Lung (tissue), 12 donors: ENCODE measurements around the gene MND1. TPM values are rescaled to one million over a fixed set of nuclear protein-coding genes. Genes with fewer than 3 reads are reported as not detected.
A peak's percentile ranks its signal among the peaks of the same experiment; 100 is the strongest.

Experiments
- ATAC-seq: fragments of 200-7000 bp; cut with Tn5 transposase; one replicate; pipeline ENCODE4 v1.9.1; 2020; ENCODE audit warnings: moderate number of reproducible peaks; ENCODE audit not compliant: insufficient read depth, low FRiP score
- DNase-seq, 3 donors: peaks; one replicate each; pipeline ENCODE4 v3.0.0-alpha.2; 2013 to 2017
- H3K27ac ChIP-seq, 2 donors: one replicate each; pipeline ENCODE4 v1.5.1; 2013; ENCODE audit warnings: mild to moderate bottlenecking in 2 of 2, moderate library complexity in 2 of 2, control low read depth in 1 of 2, inconsistent platforms in 1 of 2, low read depth in 1 of 2, low read length in 1 of 2
- H3K27me3 ChIP-seq, 3 donors: one replicate each; pipeline ENCODE4 v1.5.1; 2013; ENCODE audit warnings: low read length in 2 of 3; ENCODE audit not compliant: control insufficient read depth in 3 of 3, insufficient read depth in 3 of 3
- H3K36me3 ChIP-seq, 4 donors: one replicate each; pipeline ENCODE4 v1.5.1; 2013; ENCODE audit warnings: low read length in 4 of 4, mild to moderate bottlenecking in 1 of 4, moderate library complexity in 1 of 4; ENCODE audit not compliant: control insufficient read depth in 4 of 4, insufficient read depth in 4 of 4
- H3K4me1 ChIP-seq, 5 donors: one replicate each; pipeline ENCODE4 v1.5.1; 2013; ENCODE audit warnings: low read length in 5 of 5, mild to moderate bottlenecking in 2 of 5, moderate library complexity in 1 of 5; ENCODE audit not compliant: control insufficient read depth in 5 of 5, insufficient read depth in 5 of 5
- H3K4me3 ChIP-seq: one replicate; pipeline ENCODE4 v1.5.1; 2013; ENCODE audit warnings: mild to moderate bottlenecking, control low read depth, moderate library complexity
- H3K9ac ChIP-seq, 2 donors: one replicate each; pipeline ENCODE4 v1.5.1; 2013; ENCODE audit warnings: low read length in 2 of 2, control low read depth in 1 of 2; ENCODE audit not compliant: insufficient read depth in 1 of 2
- H3K9me3 ChIP-seq, 4 donors: one replicate each; pipeline ENCODE4 v1.5.1; 2013; ENCODE audit warnings: low read length in 3 of 4, mild to moderate bottlenecking in 1 of 4, moderate library complexity in 1 of 4; ENCODE audit not compliant: control insufficient read depth in 4 of 4, insufficient read depth in 3 of 4
- CTCF ChIP-seq: IDR thresholded peaks from 2 replicates; pipeline ENCODE4 v1.5.1; 2012; ENCODE audit warnings: mild to moderate bottlenecking; ENCODE audit errors: control extremely low read depth, extremely low read depth
- WGBS, 2 donors: extraction: QIAGEN DNeasy Blood & Tissue Kit; methylation state at CpG; one replicate each; pipeline ENCODE4 v1.1.7; 2013; 5-methylcytosine and 5-hydroxymethylcytosine counted together
- polyA plus RNA-seq, 2 donors: library from polyadenylated mRNA; stranded (reverse); fragments of 200-250 nt; gene quantifications; one replicate each; pipeline ENCODE4 v1.2.1, GENCODE V29; 2013
- total RNA-seq, 2 donors: library from RNA; depleted of rRNA in 1 of 2; stranded (reverse); fragments of >200 nt in 1 of 2; gene quantifications; one replicate each; pipeline ENCODE4 v1.2.1, GENCODE V29; 2014 to 2021
- donor health status: control.
- donor health status: control.
- donor health status: Bipolar disorder and iron deficiency.
- donor health status: healthy.
- donor health status: DM: yes; HTN: yes; CAD: no.

Gene MND1
- total and polyA plus RNA-seq, 4 donors = 0.80 to 4.4 (median 1.2) TPM

GRCh38 chr4:153318696-153319320 is 25.7 kb upstream of the MND1 start:
- 73 to 90% methylated on average over 2 of the region's 2 CpGs for WGBS, 2 donors
- Histone ChIP-seq H3K9me3 (no peaks in the 10 kb centered on the region), H3K36me3 (peaks cover 4 to 30% (median 7%) of the 10 kb centered on the region in 4 donors), H3K4me1 (peaks cover 0 to 5% (median 0%) of the 10 kb centered on the region in 5 donors), H3K27ac (no peak overlapping the region), H3K9ac (no peak overlapping the region), H3K4me3 (no peak overlapping the region), H3K27me3 (no peaks in the 10 kb centered on the region)
- ATAC-seq = no peak
- peak; percentile 36 to 80 (median 77) for DNase-seq
- peak; percentile 30 for TF ChIP-seq CTCF

- no peaks in the 10 kb centered on the region for H3K9me3 ChIP-seq
- no peak overlapping the region for H3K9ac ChIP-seq
- TF ChIP-seq CTCF = no peak
- 86 to 91% methylated on average over 6 of the region's 6 CpGs for WGBS, 2 donors
- H3K27ac ChIP-seq = no peak overlapping the region
- H3K4me3 ChIP-seq = no peak overlapping the region
- no peaks in the 10 kb centered on the region for H3K27me3 ChIP-seq
- DNase-seq = no peak
- H3K36me3 ChIP-seq = peaks cover 4 to 26% (median 6%) of the 10 kb centered on the region in 4 donors
- H3K4me1 ChIP-seq = peaks cover 0 to 5% (median 0%) of the 10 kb centered on the region in 5 donors
- ATAC-seq = no peak
Measured at GRCh38 chr4:153322791-153323190, 21.7 kb upstream of the MND1 start.

- Histone ChIP-seq H3K9ac (no peak overlapping the region), H3K27ac (no peak overlapping the region), H3K4me3 (no peak overlapping the region), H3K4me1 (no peaks in the 10 kb centered on the region), H3K36me3 (peaks cover 4 to 23% (median 7%) of the 10 kb centered on the region in 4 donors), H3K27me3 (no peaks in the 10 kb centered on the region), H3K9me3 (no peaks in the 10 kb centered on the region)
- TF ChIP-seq CTCF = no peak
- 82 to 91% methylated on average over 3 of the region's 3 CpGs for WGBS, 2 donors
- ATAC-seq (no peak), DNase-seq (no peak)
Measured at GRCh38 chr4:153324046-153324445, 20.4 kb upstream of the MND1 start.

- Histone ChIP-seq H3K9me3 (no peaks in the 10 kb centered on the region), H3K9ac (no peak overlapping the region), H3K36me3 (peaks cover 4 to 20% (median 8%) of the 10 kb centered on the region in 4 donors), H3K4me3 (no peak overlapping the region), H3K27ac (no peak overlapping the region), H3K4me1 (no peaks in the 10 kb centered on the region), H3K27me3 (no peaks in the 10 kb centered on the region)
- TF ChIP-seq CTCF = no peak
- no peak for ATAC-seq
- DNase-seq = no peak
- 95 to 97% methylated on average over 2 of the region's 2 CpGs for WGBS, 2 donors
Measured at GRCh38 chr4:153325558-153325957, 18.9 kb upstream of the MND1 start.
